Aorta (tissue), 5 donors: Measurements from ENCODE around the gene SUOX. TPM values are rescaled to one million over a fixed set of nuclear protein-coding genes. Genes with fewer than 3 reads are reported as not detected.
A peak's percentile ranks its signal among the peaks of the same experiment; 100 is the strongest.

Source experiments
- ATAC-seq: fragments of 200-7000 bp; cut with Tn5 transposase; one replicate; pipeline ENCODE4 v1.9.1; 2022; ENCODE audit warnings: moderate library complexity; ENCODE audit not compliant: low FRiP score
- DNase-seq, 2 donors: peaks; one replicate each; pipeline ENCODE4 v3.0.0-alpha.2; 2020
- H3K27ac ChIP-seq, 2 donors: one replicate each; pipeline ENCODE4 v1.5.1; 2013; ENCODE audit warnings: low read length in 2 of 2, mild to moderate bottlenecking in 2 of 2, moderate library complexity in 2 of 2, control low read depth in 1 of 2, inconsistent platforms in 1 of 2, low read depth in 1 of 2
- H3K27me3 ChIP-seq, 2 donors: one replicate each; pipeline ENCODE4 v1.6.1; 2013; ENCODE audit warnings: control low read depth in 1 of 2, low read length in 1 of 2, mild to moderate bottlenecking in 1 of 2, moderate library complexity in 1 of 2; ENCODE audit not compliant: insufficient read depth in 2 of 2, control insufficient read depth in 1 of 2
- H3K36me3 ChIP-seq, 2 donors: one replicate each; pipeline ENCODE4 v1.6.1; 2013; ENCODE audit warnings: control low read depth in 1 of 2, low read length in 1 of 2, mild to moderate bottlenecking in 1 of 2; ENCODE audit not compliant: insufficient read depth in 2 of 2, control insufficient read depth in 1 of 2
- H3K4me1 ChIP-seq, 2 donors: one replicate each; pipeline ENCODE4 v1.6.1; 2013; ENCODE audit warnings: low read length in 2 of 2, control low read depth in 1 of 2, mild to moderate bottlenecking in 1 of 2, moderate library complexity in 1 of 2; ENCODE audit not compliant: insufficient read depth in 2 of 2, control insufficient read depth in 1 of 2
- H3K4me3 ChIP-seq, 2 donors: one replicate each; pipeline ENCODE4 v1.5.1; 2013; ENCODE audit warnings: low read length in 2 of 2, control low read depth in 1 of 2, mild to moderate bottlenecking in 1 of 2
- H3K9me3 ChIP-seq: one replicate; pipeline ENCODE4 v1.6.1; 2013; ENCODE audit warnings: mild to moderate bottlenecking, low read length; ENCODE audit not compliant: control insufficient read depth
- WGBS, 2 donors: extraction: QIAGEN DNeasy Blood & Tissue Kit; methylation state at CpG; one replicate each; pipeline ENCODE4 v1.1.7; 2013; 5-methylcytosine and 5-hydroxymethylcytosine counted together
- intact Hi-C, 2 donors: fragments of 100-400 bp; cut with DNase I; formaldehyde crosslinking; loops; one replicate each; pipeline versions ENCODE4 v1.14.2 to v1.15.0; 2022
- polyA plus RNA-seq, 2 donors: library from polyadenylated mRNA; stranded (reverse); fragments of 200-250 nt; gene quantifications; one replicate each; pipeline ENCODE4 v1.2.3, GENCODE V29; 2013
- total RNA-seq, 2 donors: library from RNA; stranded (reverse); fragmentation: NEBNext Ultra II Directional; extraction: Animal tissue kit (Norgen Biotek cat#: 25700); gene quantifications; one replicate each; pipeline ENCODE4 v1.2.1, GENCODE V29; 2021
- donor health status: healthy with polysubstance abuse.
- donor health status: Bipolar disorder and iron deficiency.
- donor health status: DM: no; HTN: no; CAD: no.
- donor health status: DM: no; HTN: no; CAD: no.
- donor health status: DM: yes; HTN: yes; CAD: no.

SUOX gene
- total and polyA plus RNA-seq, 4 donors = 6.4 to 18.3 (median 17.6) TPM

GRCh38 chr12:56004211-56004610 is 7.1 kb downstream of the SUOX start:
- Histone ChIP-seq H3K4me1 (no peaks in the 10 kb centered on the region), H3K27ac (no peak overlapping the region), H3K27me3 (no peaks in the 10 kb centered on the region), H3K9me3 (no peaks in the 10 kb centered on the region), H3K36me3 (no peaks in the 10 kb centered on the region), H3K4me3 (no peak overlapping the region)
- no peak for ATAC-seq
- DNase-seq = no peak
- WGBS, 2 donors = 89 to 90% methylated on average over 10 of the region's 10 CpGs
- intact Hi-C loops = loop anchor here in 1 of 2 donors (10.0 kb wide), 1 partner anchor 101 kb away; the partner anchor contains the start of gene PA2G4

- Histone ChIP-seq H3K36me3 (peaks cover 0 to 2% of the 10 kb centered on the region in 2 donors), H3K27ac (peak overlapping the region; percentile 65 to 73), H3K4me3 (peak overlapping the region; percentile 78 to 100), H3K4me1 (no peaks in the 10 kb centered on the region), H3K27me3 (no peaks in the 10 kb centered on the region), H3K9me3 (no peaks in the 10 kb centered on the region)
- peak; percentile 64 to 89 for DNase-seq
- WGBS, 2 donors = 1 to 2% methylated on average over 30 to 44 of the region's 44 CpGs
- peak; percentile 85 for ATAC-seq
- intact Hi-C loops = loop anchor here in 1 of 2 donors (10.0 kb wide), 1 partner anchor 97 kb away; the partner anchor contains the start of gene PA2G4
Measured at GRCh38 chr12:56007564-56008559, 10.8 kb downstream of the SUOX start.

- DNase-seq (no peak), ATAC-seq (no peak)
- peaks cover 0 to 2% of the 10 kb centered on the region in 2 donors for H3K36me3 ChIP-seq
- no peaks in the 10 kb centered on the region for H3K9me3 ChIP-seq
- no peaks in the 10 kb centered on the region for H3K27me3 ChIP-seq
- H3K4me1 ChIP-seq = no peaks in the 10 kb centered on the region
- WGBS, 2 donors = 72 to 80% methylated on average over 2 of the region's 2 CpGs
- intact Hi-C loops = no loop called here
- no peak overlapping the region for H3K4me3 ChIP-seq
- no peak overlapping the region for H3K27ac ChIP-seq
Measured at GRCh38 chr12:56010111-56010570, 13.1 kb downstream of the SUOX start.

- WGBS, 2 donors = 93 to 94% methylated on average over 2 of the region's 2 CpGs
- DNase-seq (no peak), ATAC-seq (no peak)
- no peak overlapping the region for H3K4me3 ChIP-seq
- no peaks in the 10 kb centered on the region for H3K27me3 ChIP-seq
- no peaks in the 10 kb centered on the region for H3K4me1 ChIP-seq
- H3K27ac ChIP-seq = no peak overlapping the region
- H3K36me3 ChIP-seq = peaks cover 0 to 2% of the 10 kb centered on the region in 2 donors
- intact Hi-C loops = no loop called here
- no peaks in the 10 kb centered on the region for H3K9me3 ChIP-seq
Measured at GRCh38 chr12:56011509-56012090, 14.5 kb downstream of the SUOX start.

- peaks cover 0 to 2% of the 10 kb centered on the region in 2 donors for H3K36me3 ChIP-seq
- no peaks in the 10 kb centered on the region for H3K9me3 ChIP-seq
- intact Hi-C loops = no loop called here
- DNase-seq (no peak), ATAC-seq (no peak)
- WGBS, 2 donors = 92% methylated on average over 5 of the region's 5 CpGs
- no peak overlapping the region for H3K4me3 ChIP-seq
- no peaks in the 10 kb centered on the region for H3K4me1 ChIP-seq
- no peaks in the 10 kb centered on the region for H3K27me3 ChIP-seq
- no peak overlapping the region for H3K27ac ChIP-seq
Measured at GRCh38 chr12:56013482-56013881, 16.4 kb downstream of the SUOX start.

- Histone ChIP-seq H3K36me3 (peaks cover 0 to 2% of the 10 kb centered on the region in 2 donors), H3K4me3 (no peak overlapping the region), H3K27ac (no peak overlapping the region), H3K9me3 (no peaks in the 10 kb centered on the region), H3K27me3 (no peaks in the 10 kb centered on the region), H3K4me1 (no peaks in the 10 kb centered on the region)
- intact Hi-C loops = no loop called here
- ATAC-seq = no peak
- 48 to 51% methylated on average over 2 of the region's 2 CpGs for WGBS, 2 donors
- DNase-seq = no peak
Measured at GRCh38 chr12:56014205-56014604, 17.1 kb downstream of the SUOX start.

GRCh38 chr12:56017181-56017580 is 20.1 kb downstream of the SUOX start:
- DNase-seq = no peak
- WGBS, 2 donors = 88 to 91% methylated on average over 4 of the region's 4 CpGs

GRCh38 chr12:56018356-56018755 is 21.3 kb downstream of the SUOX start:
- WGBS, 2 donors = 93 to 96% methylated on average over 1 of the region's 1 CpG
- peaks cover 0 to 3% of the 10 kb centered on the region in 2 donors for H3K36me3 ChIP-seq
- no peaks in the 10 kb centered on the region for H3K9me3 ChIP-seq
- no peaks in the 10 kb centered on the region for H3K4me1 ChIP-seq
- DNase-seq (no peak), ATAC-seq (no peak)
- no peaks in the 10 kb centered on the region for H3K27me3 ChIP-seq
- H3K27ac ChIP-seq = no peak overlapping the region
- no peak overlapping the region for H3K4me3 ChIP-seq
- intact Hi-C loops = no loop called here

More at GRCh38 chr12:56017181-56017580, 20.1 kb downstream of the SUOX start:
- Histone ChIP-seq H3K9me3 (no peaks in the 10 kb centered on the region), H3K27ac (no peak overlapping the region), H3K4me3 (no peak overlapping the region), H3K27me3 (no peaks in the 10 kb centered on the region), H3K36me3 (peaks cover 0 to 3% of the 10 kb centered on the region in 2 donors), H3K4me1 (no peaks in the 10 kb centered on the region)
- ATAC-seq = no peak
- intact Hi-C loops = no loop called here
